MM.1S (cell line): ENCODE data around the gene HMGB3.
"Not testable (repeated sequence)": the region's sequence is repeated elsewhere in the genome, so short reads cannot be mapped to it uniquely, and the experiment has no call there.

Source experiments
- DNase-seq: peaks from one replicate; pipeline ENCODE4 v3.0.0-alpha.2; 2015
- H2AFZ ChIP-seq: fragments of 300-600 bp; sonication (generic); 2 replicates; pipeline ENCODE4 v1.6.0; 2016; ENCODE audit warnings: antibody characterized with exemption, low read length
- H3F3A ChIP-seq: fragments of 300-600 bp; sonication (generic); 2 replicates; pipeline ENCODE4 v1.6.1; 2016; ENCODE audit warnings: mild to moderate bottlenecking, antibody characterized with exemption, low read length, moderate library complexity, mixed read lengths; ENCODE audit not compliant: insufficient read depth
- H3K27ac ChIP-seq: fragments of 300-600 bp; sonication (generic); 2 replicates; pipeline ENCODE4 v1.5.1; 2016; ENCODE audit warnings: mild to moderate bottlenecking, low read length
- H3K27me3 ChIP-seq: fragments of 300-600 bp; sonication (generic); replicated peaks from 2 replicates; pipeline ENCODE4 v1.6.0; 2016; ENCODE audit warnings: low read length; ENCODE audit not compliant: insufficient read depth
- H3K36me3 ChIP-seq: fragments of 300-600 bp; sonication (generic); replicated peaks from 2 replicates; pipeline ENCODE4 v1.6.1; 2016; ENCODE audit warnings: mild to moderate bottlenecking, low read length, mixed read lengths; ENCODE audit not compliant: insufficient read depth
- H3K4me1 ChIP-seq: fragments of 300-600 bp; sonication (generic); 2 replicates; pipeline ENCODE4 v1.6.1; 2016; ENCODE audit warnings: low read length, mixed read lengths
- H3K4me2 ChIP-seq: fragments of 300-600 bp; sonication (generic); 2 replicates; pipeline ENCODE4 v1.6.0; 2016; ENCODE audit warnings: low read depth, low read length
- H3K4me3 ChIP-seq: fragments of 300-600 bp; sonication (generic); 2 replicates; pipeline ENCODE4 v1.5.1; 2016; ENCODE audit warnings: low read length, mixed read lengths
- H3K79me2 ChIP-seq: fragments of 300-600 bp; sonication (generic); 2 replicates; pipeline ENCODE4 v1.6.1; 2016; ENCODE audit warnings: mixed run types, low read length, mixed read lengths
- H3K9ac ChIP-seq: fragments of 300-600 bp; sonication (generic); 2 replicates; pipeline ENCODE4 v1.6.1; 2016; ENCODE audit warnings: low read length, mixed read lengths
- H3K9me2 ChIP-seq: fragments of 300-600 bp; sonication (generic); replicated peaks from 2 replicates; pipeline ENCODE4 v1.6.1; 2016; ENCODE audit warnings: mild to moderate bottlenecking, low read length, mixed read lengths; ENCODE audit not compliant: insufficient read depth
- H3K9me3 ChIP-seq: fragments of 300-600 bp; sonication (generic); replicated peaks from 2 replicates; pipeline ENCODE4 v1.6.1; 2016; ENCODE audit warnings: mild to moderate bottlenecking, low read length, mixed read lengths; ENCODE audit not compliant: insufficient read depth
- H4K20me1 ChIP-seq: fragments of 300-600 bp; sonication (generic); 2 replicates; pipeline ENCODE4 v1.6.1; 2016; ENCODE audit warnings: mild to moderate bottlenecking, low read length, moderate library complexity, mixed read lengths; ENCODE audit not compliant: insufficient read depth
- CTCF ChIP-seq: fragments of 300-600 bp; sonication (generic); IDR thresholded peaks from 2 replicates; pipeline ENCODE4 v1.5.1; 2016; ENCODE audit warnings: antibody characterized with exemption, low read length, mixed read lengths
- EZH2 ChIP-seq: fragments of 300-600 bp; sonication (generic); optimal IDR thresholded peaks from 2 replicates; pipeline ENCODE3; 2017; ENCODE audit warnings: low read depth, mild to moderate bottlenecking, antibody characterized with exemption, low read length, mixed read lengths
- EZH2phosphoT487 ChIP-seq: fragments of 300-600 bp; sonication (generic); IDR thresholded peaks from 2 replicates; pipeline ENCODE4 v1.6.1; 2018; ENCODE audit warnings: antibody characterized with exemption, low read length

The HMGB3 gene

GRCh38 chrX:150983521-150984168, 510 bp downstream of the HMGB3 start:
- no peak for TF ChIP-seq EZH2phosphoT487
- no peak for TF ChIP-seq CTCF
- TF ChIP-seq EZH2: no peak
- no peaks in the 10 kb centered on the region for H3K27me3 ChIP-seq
- H3K79me2 ChIP-seq: peaks cover 12% of the 10 kb centered on the region
- no peak overlapping the region for H2AFZ ChIP-seq
- H3K4me1 ChIP-seq: 0 out of 2 replicates have a peak, but pooled peaks cover 3% of the 10 kb centered on the region
- peak overlapping the region; percentile 48; the same call in 1 of the 2 replicates for H3K9ac ChIP-seq
- H3K4me3 ChIP-seq: peak overlapping the region; percentile 48; the same call in 1 of the 2 replicates
- H3K9me2 ChIP-seq: no peaks in the 10 kb centered on the region
- no peaks in the 10 kb centered on the region for H3F3A ChIP-seq
- DNase-seq: peak; percentile 10
- no peaks in the 10 kb centered on the region for H4K20me1 ChIP-seq
- H3K4me2 ChIP-seq: no peak overlapping the region
- peak overlapping the region; percentile 49; the same call in 1 of the 2 replicates for H3K27ac ChIP-seq
- H3K9me3 ChIP-seq: no peaks in the 10 kb centered on the region
- H3K36me3 ChIP-seq: no peaks in the 10 kb centered on the region

DNA sequence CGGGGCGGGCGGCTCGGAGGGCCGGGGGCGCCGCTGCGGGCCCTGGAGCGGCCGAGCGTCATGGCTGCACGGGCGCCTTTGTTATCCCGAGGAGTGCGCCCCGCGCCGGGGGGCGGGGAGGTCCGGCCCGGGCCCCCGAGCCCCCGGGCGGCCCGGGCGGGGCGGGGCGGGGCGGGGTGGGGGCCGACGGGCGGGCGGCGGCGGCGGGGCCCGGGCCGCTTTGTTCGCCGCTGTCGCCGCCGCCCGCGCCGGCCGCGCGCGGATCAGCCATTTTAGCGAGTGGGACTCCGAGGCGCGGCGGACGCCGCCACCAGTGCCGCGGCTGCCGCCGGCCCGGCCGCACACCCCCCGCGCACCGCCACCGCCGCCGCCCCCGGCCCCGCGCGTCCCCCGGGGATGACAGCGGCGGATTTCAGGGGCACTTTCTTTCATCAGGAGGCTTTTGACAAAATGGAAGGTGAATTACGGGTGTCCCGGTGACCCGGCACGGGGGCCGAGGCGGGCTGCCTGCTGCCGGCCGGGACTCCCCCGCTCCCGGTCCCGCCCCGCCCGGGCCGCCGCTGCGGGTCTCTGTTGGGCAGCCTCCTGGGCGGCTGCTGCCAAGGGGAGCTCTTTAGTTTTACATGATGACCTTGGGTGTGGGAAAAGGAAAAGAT, 1.2 kb downstream of the HMGB3 start:
- Histone ChIP-seq H2AFZ (no peak overlapping the region), H3K4me2 (peak overlapping the region; percentile 47; the same call in 1 of the 2 replicates), H3K27me3 (no peaks in the 10 kb centered on the region), H3K27ac (no peak overlapping the region), H3K9ac (peak overlapping the region; percentile 18; the same call in 1 of the 2 replicates), H3K9me3 (no peaks in the 10 kb centered on the region), H3K4me1 (0 out of 2 replicates have a peak, but pooled peaks cover 3% of the 10 kb centered on the region), H4K20me1 (no peaks in the 10 kb centered on the region), H3F3A (no peaks in the 10 kb centered on the region), H3K4me3 (peak overlapping the region; percentile 55), H3K79me2 (peaks cover 12% of the 10 kb centered on the region), H3K9me2 (no peaks in the 10 kb centered on the region), H3K36me3 (no peaks in the 10 kb centered on the region)
- DNase-seq: no peak
- no peak for TF ChIP-seq EZH2
- no peak for TF ChIP-seq EZH2phosphoT487
- no peak for TF ChIP-seq CTCF

- not testable (repeated sequence) for H4K20me1 ChIP-seq, H3K4me2 ChIP-seq, H3K4me1 ChIP-seq, H3K4me3 ChIP-seq, DNase-seq, H3K9ac ChIP-seq, H3K36me3 ChIP-seq, H2AFZ ChIP-seq, H3K27ac ChIP-seq, H3K9me2 ChIP-seq, H3F3A ChIP-seq, H3K9me3 ChIP-seq, H3K27me3 ChIP-seq
- peaks cover 12% of the 10 kb centered on the region for H3K79me2 ChIP-seq
Observed at GRCh38 chrX:150987687-150988086, 4.6 kb downstream of the HMGB3 start.

- Histone ChIP-seq H3K27me3 (no peaks in the 10 kb centered on the region), H3K9me3 (no peaks in the 10 kb centered on the region), H3K9ac (no peak overlapping the region), H3K36me3 (no peaks in the 10 kb centered on the region), H3K79me2 (peaks cover 12% of the 10 kb centered on the region), H3K27ac (no peak overlapping the region), H3K9me2 (no peaks in the 10 kb centered on the region), H3K4me3 (no peak overlapping the region), H3F3A (no peaks in the 10 kb centered on the region), H3K4me2 (no peak overlapping the region), H2AFZ (no peak overlapping the region), H4K20me1 (no peaks in the 10 kb centered on the region), H3K4me1 (0 out of 2 replicates have a peak, but pooled peaks cover 3% of the 10 kb centered on the region)
- TF ChIP-seq EZH2phosphoT487: no peak
- TF ChIP-seq EZH2: no peak
- TF ChIP-seq CTCF: no peak
- no peak for DNase-seq
Observed at GRCh38 chrX:150989420-150989819, 6.3 kb downstream of the HMGB3 start.
